GM12875 (cell line): ENCODE data around the gene MED25.

Source experiments
- H3K4me3 ChIP-seq: one replicate; pipeline ENCODE4 v1.5.1; 2011; ENCODE audit warnings: low read depth, low read length, control low read depth
- TF ChIP-seq, protein P1 (sequence below): IDR thresholded peaks from 2 replicates; pipeline ENCODE4 v1.5.1; 2011; ENCODE audit warnings: low read depth, mild to moderate bottlenecking, control low read depth, inconsistent platforms, low read length, moderate library complexity, borderline replicate concordance; ENCODE audit not compliant: insufficient read depth

MED25 gene

GRCh38 chr19:49853852-49854377 is 35.8 kb downstream of the MED25 start:
- TF ChIP-seq, protein P1, sequence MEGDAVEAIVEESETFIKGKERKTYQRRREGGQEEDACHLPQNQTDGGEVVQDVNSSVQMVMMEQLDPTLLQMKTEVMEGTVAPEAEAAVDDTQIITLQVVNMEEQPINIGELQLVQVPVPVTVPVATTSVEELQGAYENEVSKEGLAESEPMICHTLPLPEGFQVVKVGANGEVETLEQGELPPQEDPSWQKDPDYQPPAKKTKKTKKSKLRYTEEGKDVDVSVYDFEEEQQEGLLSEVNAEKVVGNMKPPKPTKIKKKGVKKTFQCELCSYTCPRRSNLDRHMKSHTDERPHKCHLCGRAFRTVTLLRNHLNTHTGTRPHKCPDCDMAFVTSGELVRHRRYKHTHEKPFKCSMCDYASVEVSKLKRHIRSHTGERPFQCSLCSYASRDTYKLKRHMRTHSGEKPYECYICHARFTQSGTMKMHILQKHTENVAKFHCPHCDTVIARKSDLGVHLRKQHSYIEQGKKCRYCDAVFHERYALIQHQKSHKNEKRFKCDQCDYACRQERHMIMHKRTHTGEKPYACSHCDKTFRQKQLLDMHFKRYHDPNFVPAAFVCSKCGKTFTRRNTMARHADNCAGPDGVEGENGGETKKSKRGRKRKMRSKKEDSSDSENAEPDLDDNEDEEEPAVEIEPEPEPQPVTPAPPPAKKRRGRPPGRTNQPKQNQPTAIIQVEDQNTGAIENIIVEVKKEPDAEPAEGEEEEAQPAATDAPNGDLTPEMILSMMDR = no peak
- no peak overlapping the region for H3K4me3 ChIP-seq

DNA sequence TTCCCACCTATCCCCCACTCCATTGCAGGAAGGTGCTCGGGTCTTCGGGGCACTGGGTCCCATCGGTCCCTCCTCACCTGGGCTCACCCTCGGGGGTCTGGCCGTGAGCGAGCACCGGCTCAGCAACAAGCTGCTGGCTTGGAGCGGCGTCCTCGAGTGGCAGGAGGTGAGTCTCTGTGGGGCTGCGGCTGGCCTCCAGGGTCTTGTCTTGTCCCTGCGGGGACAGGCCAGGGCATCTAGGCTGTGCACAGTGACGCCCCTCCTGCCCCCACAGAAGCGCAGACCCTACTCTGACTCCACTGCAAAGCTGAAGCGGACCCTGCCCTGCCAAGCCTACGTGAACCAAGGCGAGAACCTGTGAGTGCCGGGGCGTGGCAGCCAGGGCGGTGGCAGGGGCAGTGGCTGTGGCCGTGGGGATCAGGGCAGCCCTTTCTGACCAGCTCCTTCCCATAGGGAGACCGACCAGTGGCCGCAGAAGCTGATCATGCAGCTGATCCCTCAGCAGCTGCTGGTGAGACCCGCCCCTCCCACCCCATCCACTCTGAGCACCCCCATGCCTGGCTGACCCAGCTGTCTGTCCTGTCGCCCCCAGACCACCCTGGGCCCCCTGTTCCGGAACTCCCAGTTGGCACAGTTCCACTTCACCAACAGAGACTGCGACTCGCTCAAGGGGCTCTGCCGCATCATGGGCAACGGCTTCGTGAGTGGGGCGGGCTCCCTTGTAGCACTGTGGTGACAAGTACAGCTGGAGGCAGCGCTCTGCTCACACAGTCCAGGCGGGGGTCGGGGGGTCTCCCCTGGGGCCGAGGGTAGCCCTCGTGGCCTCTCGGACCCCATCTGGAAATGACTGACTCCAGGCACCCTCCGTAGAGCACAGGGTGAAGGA is 36.5 kb downstream of the MED25 start:
- TF ChIP-seq, protein P1 = no peak
- no peak overlapping the region for H3K4me3 ChIP-seq

GRCh38 chr19:49855277-49855675 is 37.2 kb downstream of the MED25 start:
- H3K4me3 ChIP-seq = no peak overlapping the region
- TF ChIP-seq, protein P1 = no peak

DNA sequence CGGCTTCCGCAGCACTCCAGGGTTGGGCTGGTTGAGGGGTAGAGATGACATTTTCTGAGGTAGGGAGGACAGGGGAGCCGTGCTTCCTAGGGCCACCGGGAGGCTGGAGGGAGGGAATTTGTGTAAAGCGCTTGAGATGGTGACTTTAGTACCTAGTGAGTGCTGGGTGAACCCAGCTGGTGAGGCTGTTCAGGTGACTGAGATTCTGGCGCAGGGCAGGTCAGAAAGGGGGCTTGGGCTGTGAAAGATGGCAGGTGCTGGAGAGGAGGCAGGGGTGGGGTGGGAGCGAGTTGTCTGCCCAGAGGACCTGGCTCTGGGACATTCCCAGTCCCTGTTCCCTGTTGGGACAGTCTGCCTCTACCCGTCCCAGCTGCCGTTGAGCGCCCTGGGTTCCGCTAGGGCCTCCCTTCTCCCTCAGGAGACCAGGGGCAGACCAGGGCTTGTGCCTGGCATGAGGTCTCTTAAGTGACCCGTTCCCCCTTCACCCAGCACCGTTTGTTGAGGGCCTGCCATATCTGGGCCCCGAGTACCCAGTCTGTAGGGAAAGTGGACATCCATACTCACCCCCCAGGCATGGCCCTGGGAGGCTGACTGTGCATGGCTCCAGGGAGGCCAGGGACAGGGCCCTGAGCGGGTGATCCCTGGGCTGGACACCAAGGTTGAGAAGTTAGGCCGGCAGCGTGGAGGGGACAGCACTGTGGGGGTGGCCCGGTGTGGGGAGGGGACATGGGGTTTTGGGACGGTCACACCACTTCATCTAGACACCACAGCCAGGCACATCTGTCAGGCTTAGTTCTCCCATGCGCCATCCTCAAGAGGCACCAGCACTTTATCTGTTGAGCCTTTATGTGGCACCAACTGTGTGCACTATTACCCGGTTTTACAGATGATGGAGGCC is 37.8 kb downstream of the MED25 start:
- H3K4me3 ChIP-seq = no peak overlapping the region
- TF ChIP-seq, protein P1 = no peak

GRCh38 chr19:49856574-49857021 is 38.5 kb downstream of the MED25 start:
- TF ChIP-seq, protein P1 = no peak
- no peak overlapping the region for H3K4me3 ChIP-seq

GRCh38 chr19:49857061-49857837 is 39.2 kb downstream of the MED25 start:
- H3K4me3 ChIP-seq = no peak overlapping the region

More at GRCh38 chr19:49857061-49857837, 39.2 kb downstream of the MED25 start:
- TF ChIP-seq, protein P1 = no peak
